Upper lobe of left lung (tissue), 6 donors: ENCODE measurements around the gene TMPRSS5. TPM values are rescaled to one million over a fixed set of nuclear protein-coding genes. Genes with fewer than 3 reads are reported as not detected.
"Not testable (repeated sequence)": the region's sequence is repeated elsewhere in the genome, so short reads cannot be mapped to it uniquely, and the experiment has no call there.

ENCODE experiments used
- ATAC-seq, 2 donors: fragments of 200-7000 bp; cut with Tn5 transposase; one replicate each; pipeline ENCODE4 v1.9.1; 2022; ENCODE audit warnings: mild to moderate bottlenecking in 2 of 2, moderate library complexity in 2 of 2; ENCODE audit not compliant: low FRiP score in 2 of 2
- DNase-seq, 2 donors: peaks; one replicate each; pipeline ENCODE4 v3.0.0-alpha.2; 2019 to 2020
- H3K27ac ChIP-seq, 4 donors: fragments of 200-600 bp; sonication (generic); one replicate each; pipeline ENCODE4 v1.5.1; 2016 to 2019
- H3K27me3 ChIP-seq, 4 donors: fragments of 200-600 bp; sonication (generic); one replicate each; pipeline ENCODE4 v1.5.1; 2017 to 2019
- H3K36me3 ChIP-seq, 4 donors: fragments of 200-600 bp; sonication (generic); one replicate each; pipeline ENCODE4 v1.5.1; 2016 to 2019
- H3K4me1 ChIP-seq, 4 donors: fragments of 200-600 bp; sonication (generic); one replicate each; pipeline ENCODE4 v1.5.1; 2018 to 2019
- H3K4me3 ChIP-seq, 4 donors: fragments of 200-600 bp; sonication (generic); one replicate each; pipeline ENCODE4 v1.5.1; 2017 to 2019; ENCODE audit warnings: mild to moderate bottlenecking in 2 of 4, moderate library complexity in 1 of 4
- H3K9me3 ChIP-seq, 4 donors: fragments of 200-600 bp; sonication (generic); one replicate each; pipeline ENCODE4 v1.5.1; 2018 to 2019
- CTCF ChIP-seq, 6 experiments: fragments of 450-650 bp in 4 of 6; fragments of 200-600 bp in 2 of 6; sonication (generic) in 2 of 6; IDR thresholded peaks; one replicate each; pipeline ENCODE4 v1.5.1; 2016 to 2019; ENCODE audit warnings: antibody characterized with exemption in 6 of 6
- EP300 ChIP-seq, 4 donors: sonication (generic); formaldehyde crosslinking; IDR thresholded peaks; one replicate each; pipeline ENCODE4 v1.5.1; 2017; ENCODE audit warnings: antibody characterized with exemption in 4 of 4, control low read depth in 2 of 4
- POLR2A ChIP-seq, 4 donors: fragments of 450-650 bp; IDR thresholded peaks; one replicate each; pipeline ENCODE4 v1.5.1; 2016 to 2017; ENCODE audit warnings: antibody characterized with exemption in 4 of 4, mild to moderate bottlenecking in 2 of 4
- POLR2AphosphoS5 ChIP-seq, 2 donors: sonication (generic); formaldehyde crosslinking; IDR thresholded peaks; one replicate each; pipeline ENCODE4 v1.5.1; 2017; ENCODE audit warnings: antibody characterized with exemption in 2 of 2
- WGBS, 2 donors: methylation state at CpG; one replicate each; pipeline ENCODE4 v1.1.5; 2017 to 2018; 5-methylcytosine and 5-hydroxymethylcytosine counted together
- total RNA-seq, 6 donors: library from RNA; depleted of rRNA in 4 of 6; stranded (reverse); fragments of >200 nt in 4 of 6; gene quantifications; one replicate each; pipeline versions ENCODE4 v1.1.0 to v1.2.1, GENCODE V29; 2016 to 2021
- donor health status: DM: no; HTN: no; CAD: no; lungs with moderate emphysema.
- donor health status: DM: no; HTN: yes; CAD: no; lungs with severe emphysema.

Gene TMPRSS5
- total RNA-seq, 6 donors from 2014 or later = 0.61 to 2.4 (median 0.85) TPM; not detected in 2

DNA sequence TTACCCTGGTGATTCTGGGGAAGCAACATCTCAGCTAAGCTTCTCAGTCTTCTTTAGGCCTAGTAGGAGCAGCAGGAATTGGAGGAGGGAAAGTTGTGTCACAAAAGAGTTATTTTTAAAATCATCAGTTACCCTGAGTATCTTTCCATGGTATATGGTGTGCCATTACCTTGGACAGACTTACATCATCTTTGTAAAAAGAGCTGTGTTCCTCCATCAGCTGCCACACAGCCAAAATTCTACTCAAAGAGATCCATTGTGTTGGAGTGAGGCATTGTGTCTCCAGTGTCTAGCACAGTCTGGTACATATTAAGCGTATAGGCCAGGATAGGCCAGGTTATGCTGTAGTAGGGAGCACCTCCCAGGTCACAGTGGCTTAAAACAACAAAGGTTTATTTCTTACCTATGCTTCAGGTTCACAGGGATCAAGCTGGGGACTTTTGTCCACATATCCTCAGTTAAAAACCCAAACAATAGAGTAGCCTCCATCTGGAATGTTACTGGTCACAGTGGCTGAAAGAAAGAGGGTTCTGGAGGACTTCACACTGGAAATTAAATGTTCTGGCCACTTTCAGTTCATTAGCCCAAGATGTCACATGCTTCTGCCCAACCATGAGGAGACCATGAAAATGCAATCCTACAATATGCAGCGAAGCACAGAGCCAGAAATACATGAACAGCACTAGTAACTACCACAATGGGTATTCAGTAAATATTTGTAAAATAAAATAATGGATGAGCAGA lies 9.9 kb upstream of the TMPRSS5 start:
- Histone ChIP-seq H3K4me3 (no peak overlapping the region), H3K4me1 (no peaks in the 10 kb centered on the region), H3K27ac (no peak overlapping the region), H3K9me3 (peaks cover 0 to 4% (median 0%) of the 10 kb centered on the region in 4 donors), H3K27me3 (no peaks in the 10 kb centered on the region), H3K36me3 (peaks cover 0 to 5% (median 0%) of the 10 kb centered on the region in 4 donors)
- ATAC-seq (no peak), DNase-seq (no peak)
- TF ChIP-seq EP300 (IDR thresholded peaks at IDR 0.05) = no peak
- TF ChIP-seq POLR2AphosphoS5 (IDR thresholded peaks at IDR 0.05) = no peak
- no peak for TF ChIP-seq CTCF (IDR thresholded peaks at IDR 0.05)
- TF ChIP-seq POLR2A (IDR thresholded peaks at IDR 0.05) = no peak
- WGBS, 2 donors = 94 to 100% methylated on average over 2 of the region's 2 CpGs

DNA sequence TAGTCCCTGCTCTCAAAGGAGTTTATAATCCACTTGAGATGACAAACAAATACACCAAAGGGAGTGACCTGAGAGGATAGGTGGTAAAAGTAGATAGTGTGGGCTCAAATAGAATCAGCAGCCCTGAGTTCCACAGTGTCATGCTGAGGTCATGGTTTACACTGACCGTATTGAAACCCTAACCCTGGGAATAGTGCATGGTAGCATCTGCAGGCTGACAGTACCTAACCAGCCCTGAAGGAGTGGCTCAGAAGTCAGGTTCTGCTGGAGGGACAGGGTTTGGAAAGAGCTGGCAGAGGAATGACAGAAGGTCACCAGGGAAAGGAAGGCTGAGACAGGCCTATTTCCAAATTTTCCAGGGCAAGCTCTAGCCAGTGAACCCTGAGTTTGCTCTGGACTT lies 9.2 kb upstream of the TMPRSS5 start:
- Histone ChIP-seq H3K36me3 (peaks cover 0 to 5% (median 0%) of the 10 kb centered on the region in 4 donors), H3K27ac (no peak overlapping the region)
- ATAC-seq = no peak

DNA sequence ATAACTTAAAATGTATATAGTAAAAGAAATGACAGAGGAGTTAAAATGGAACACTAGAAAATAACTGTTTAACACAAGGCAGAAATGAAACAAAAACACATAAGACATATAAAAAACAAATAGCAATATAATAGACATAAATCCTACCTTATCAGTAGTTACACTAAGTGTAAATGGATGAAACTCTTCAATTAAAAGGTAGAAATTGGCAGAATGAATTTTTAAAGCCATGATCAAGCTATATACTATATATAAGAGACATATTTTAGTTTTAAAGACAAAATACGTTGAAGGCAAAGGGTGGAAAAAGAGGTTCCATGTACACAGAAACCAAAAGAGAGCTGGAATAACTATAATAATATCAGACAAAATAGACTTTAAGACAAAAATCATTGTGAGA lies 4.9 kb upstream of the TMPRSS5 start:
- Histone ChIP-seq H3K27me3 (no peaks in the 10 kb centered on the region), H3K27ac (no peak overlapping the region), H3K4me1 (no peaks in the 10 kb centered on the region), H3K9me3 (peaks cover 0 to 10% (median 6%) of the 10 kb centered on the region in 4 donors), H3K4me3 (no peak overlapping the region), H3K36me3 (peaks cover 0 to 5% (median 0%) of the 10 kb centered on the region in 4 donors)
- no peak for ATAC-seq
- WGBS, 2 donors = 97 to 98% methylated on average over 1 of the region's 1 CpG
- no peak for TF ChIP-seq POLR2AphosphoS5 (IDR thresholded peaks at IDR 0.05)
- TF ChIP-seq CTCF (IDR thresholded peaks at IDR 0.05) = no peak
- TF ChIP-seq POLR2A (IDR thresholded peaks at IDR 0.05) = no peak
- no peak for TF ChIP-seq EP300 (IDR thresholded peaks at IDR 0.05)
- no peak for DNase-seq

More for the DNA sequence above, 9.2 kb upstream of the TMPRSS5 start:
- H3K4me3 ChIP-seq = no peak overlapping the region
- DNase-seq = no peak
- H3K27me3 ChIP-seq = no peaks in the 10 kb centered on the region
- WGBS, 2 donors = 85 to 91% methylated on average over 1 of the region's 1 CpG
- TF ChIP-seq EP300 (IDR thresholded peaks at IDR 0.05) (no peak), CTCF (IDR thresholded peaks at IDR 0.05) (no peak), POLR2AphosphoS5 (IDR thresholded peaks at IDR 0.05) (no peak), POLR2A (IDR thresholded peaks at IDR 0.05) (no peak)
- no peaks in the 10 kb centered on the region for H3K4me1 ChIP-seq
- peaks cover 0 to 4% (median 0%) of the 10 kb centered on the region in 4 donors for H3K9me3 ChIP-seq

GRCh38 chr11:113703551-113703950 lies 2.6 kb downstream of the TMPRSS5 start:
- not testable (repeated sequence) for H3K27me3 ChIP-seq, H3K9me3 ChIP-seq, H3K4me1 ChIP-seq, H3K36me3 ChIP-seq, H3K27ac ChIP-seq, ATAC-seq, DNase-seq, H3K4me3 ChIP-seq
- WGBS, 2 donors = 95 to 100% methylated on average over 1 of the region's 1 CpG

DNA sequence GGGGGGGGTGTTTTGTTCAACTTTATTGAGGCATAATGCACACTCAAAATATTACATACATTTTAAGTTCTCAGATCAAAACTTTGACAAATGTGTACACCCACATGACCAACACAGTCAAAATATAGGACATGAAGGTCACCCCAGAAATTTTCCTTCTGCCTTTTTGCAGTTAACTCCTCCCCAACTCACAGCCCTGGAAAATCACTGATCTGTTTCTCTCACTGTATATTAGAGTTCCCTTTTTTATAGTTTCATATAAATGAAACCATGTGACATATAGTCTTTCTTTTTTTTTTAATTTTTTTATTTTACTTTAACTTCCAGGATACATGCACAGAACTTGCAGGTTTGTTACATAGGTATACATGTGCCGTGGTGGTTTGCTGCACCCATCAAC lies 4.6 kb downstream of the TMPRSS5 start:
- H3K36me3 ChIP-seq = no peaks in the 10 kb centered on the region
- H3K9me3 ChIP-seq = no peaks in the 10 kb centered on the region
- no peak overlapping the region for H3K27ac ChIP-seq
- H3K27me3 ChIP-seq = no peaks in the 10 kb centered on the region
- H3K4me3 ChIP-seq = no peak overlapping the region
- WGBS, 2 donors = 90 to 100% methylated on average over 1 of the region's 1 CpG
- H3K4me1 ChIP-seq = no peaks in the 10 kb centered on the region
- ATAC-seq (no peak), DNase-seq (no peak)
- no peak for TF ChIP-seq CTCF (IDR thresholded peaks at IDR 0.05)
- TF ChIP-seq POLR2A (IDR thresholded peaks at IDR 0.05) = no peak
- no peak for TF ChIP-seq POLR2AphosphoS5 (IDR thresholded peaks at IDR 0.05)
- TF ChIP-seq EP300 (IDR thresholded peaks at IDR 0.05) = no peak
